CD14-positive monocyte (primary cell): ENCODE data around the gene SDC4. TPM values are rescaled to one million over a fixed set of nuclear protein-coding genes. Genes with fewer than 3 reads are reported as not detected.

Source experiments
- DNase-seq, 3 donors: peaks; one replicate each; pipeline ENCODE4 v3.0.0-alpha.2; 2011 to 2022
- H2AFZ ChIP-seq: 2 replicates; pipeline ENCODE4 v1.6.0; 2012; ENCODE audit warnings: mild to moderate bottlenecking, low read depth, low read length, inconsistent platforms; ENCODE audit not compliant: insufficient read depth, poor library complexity, severe bottlenecking
- H3K27ac ChIP-seq, 2 donors: 1 replicate in 1 of 2; 2 replicates in 1 of 2; pipeline ENCODE4 v1.5.1; 2012 to 2013; ENCODE audit warnings: low read length in 2 of 2, control low read depth in 1 of 2, inconsistent platforms in 1 of 2, low read depth in 1 of 2, mild to moderate bottlenecking in 1 of 2
- H3K27me3 ChIP-seq, 2 donors: one replicate each; pipeline versions ENCODE4 v1.6.0 to v1.6.1; 2011 to 2013; ENCODE audit warnings: low read length in 2 of 2; ENCODE audit not compliant: control insufficient read depth in 2 of 2, insufficient read depth in 2 of 2
- H3K36me3 ChIP-seq, 2 donors: replicated peaks in 1 of 2; 1 replicate in 1 of 2; 2 replicates in 1 of 2; pipeline versions ENCODE4 v1.5.1 to v1.6.1; 2012 to 2013; ENCODE audit warnings: low read length in 2 of 2, control low read depth in 1 of 2, inconsistent platforms in 1 of 2, mild to moderate bottlenecking in 1 of 2; ENCODE audit not compliant: insufficient read depth in 2 of 2, control insufficient read depth in 1 of 2
- H3K4me1 ChIP-seq, 2 donors: 1 replicate in 1 of 2; 2 replicates in 1 of 2; pipeline versions ENCODE4 v1.5.1 to v1.6.1; 2012 to 2013; ENCODE audit warnings: low read length in 2 of 2, control low read depth in 1 of 2, inconsistent platforms in 1 of 2, mild to moderate bottlenecking in 1 of 2, moderate library complexity in 1 of 2; ENCODE audit not compliant: insufficient read depth in 2 of 2, control insufficient read depth in 1 of 2
- H3K4me2 ChIP-seq: replicated peaks from 2 replicates; pipeline ENCODE3; 2012; ENCODE audit warnings: low read length, moderate library complexity, mild to moderate bottlenecking; ENCODE audit not compliant: poor library complexity, severe bottlenecking; ENCODE audit errors: extremely low read depth
- H3K4me3 ChIP-seq, 3 experiments: fragments of 200-600 bp in 1 of 3; sonication (generic) in 1 of 3; replicated peaks in 1 of 3; 1 replicate in 2 of 3; 2 replicates in 1 of 3; pipeline ENCODE4 v1.5.1; 2011 to 2013; ENCODE audit warnings: low read length in 3 of 3, mild to moderate bottlenecking in 3 of 3, control low read depth in 2 of 3, low read depth in 2 of 3, inconsistent platforms in 1 of 3, moderate library complexity in 1 of 3
- H3K79me2 ChIP-seq: 2 replicates; pipeline ENCODE4 v1.6.0; 2012; ENCODE audit warnings: mild to moderate bottlenecking, control low read depth, inconsistent platforms, low read length, moderate library complexity; ENCODE audit not compliant: insufficient read depth
- H3K9ac ChIP-seq: 2 replicates; pipeline ENCODE4 v1.6.0; 2017; ENCODE audit warnings: low read length, mild to moderate bottlenecking; ENCODE audit not compliant: insufficient read depth, poor library complexity, severe bottlenecking
- H3K9me3 ChIP-seq, 2 donors: replicated peaks in 1 of 2; 1 replicate in 1 of 2; 2 replicates in 1 of 2; pipeline versions ENCODE4 v1.5.1 to v1.6.1; 2012 to 2013; ENCODE audit warnings: low read length in 2 of 2, control low read depth in 1 of 2; ENCODE audit not compliant: control insufficient read depth in 1 of 2, insufficient read depth in 1 of 2
- H4K20me1 ChIP-seq: 2 replicates; pipeline ENCODE4 v1.6.0; 2012; ENCODE audit warnings: mild to moderate bottlenecking, low read length, control low read depth, moderate library complexity; ENCODE audit not compliant: insufficient read depth
- H3K27ac Mint-ChIP-seq, 7 donors: one replicate each; pipeline ENCODE4 v1.8.0; 2020; ENCODE audit warnings: mild to moderate bottlenecking in 7 of 7, mixed read lengths in 7 of 7, moderate library complexity in 6 of 7, inconsistent platforms in 2 of 7
- H3K27me3 Mint-ChIP-seq, 3 donors: one replicate each; pipeline ENCODE4 v1.8.0; 2021 to 2022; ENCODE audit warnings: low read depth in 3 of 3, mild to moderate bottlenecking in 3 of 3, mixed read lengths in 3 of 3, moderate library complexity in 3 of 3, inconsistent platforms in 1 of 3
- H3K36me3 Mint-ChIP-seq, 2 donors: one replicate each; pipeline ENCODE4 v1.8.0; 2020; ENCODE audit warnings: mixed read lengths in 2 of 2, inconsistent platforms in 1 of 2, mild to moderate bottlenecking in 1 of 2
- H3K4me1 Mint-ChIP-seq: one replicate; pipeline ENCODE4 v1.8.0; 2020; ENCODE audit warnings: mild to moderate bottlenecking, mixed read lengths
- H3K4me3 Mint-ChIP-seq, 2 donors: one replicate each; pipeline ENCODE4 v1.8.0; 2020; ENCODE audit warnings: mild to moderate bottlenecking in 2 of 2, mixed read lengths in 2 of 2, moderate library complexity in 1 of 2
- H3K9me3 Mint-ChIP-seq, 7 donors: one replicate each; pipeline ENCODE4 v1.8.0; 2020 to 2022; ENCODE audit warnings: mixed read lengths in 7 of 7, mild to moderate bottlenecking in 6 of 7, moderate library complexity in 6 of 7, inconsistent platforms in 2 of 7
- WGBS: methylation state at CpG from one replicate; pipeline ENCODE4 v1.1.5; 2013; ENCODE audit warnings: missing lambda C conversion rate; ENCODE audit not compliant: insufficient coverage; 5-methylcytosine and 5-hydroxymethylcytosine counted together
- intact Hi-C, 2 donors: fragments of 100-400 bp; cut with micrococcal nuclease; formaldehyde crosslinking; loops; one replicate each; pipeline versions ENCODE4 v1.15.0 to v1.15.1; 2023
- polyA plus RNA-seq, 3 donors: library from polyadenylated mRNA; depleted of rRNA in 1 of 3; unstranded in 2 of 3; stranded (reverse) in 1 of 3; fragments of 300-500 nt in 2 of 3; fragments of >200 nt in 1 of 3; fragmentation: Illumina TruSeq in 2 of 3; gene quantifications; 1 replicate in 2 of 3; 2 replicates in 1 of 3; pipeline ENCODE4 v1.2.3, GENCODE V29; 2012 to 2021
- TF ChIP-seq, protein P1 (sequence below): fragments of 200-600 bp; IDR thresholded peaks from one replicate; pipeline ENCODE4 v1.8.0; 2022; ENCODE audit warnings: antibody characterized with exemption, mild to moderate bottlenecking

SDC4 gene
- polyA plus RNA-seq, 3 donors: 1.6 to 5.1 (median 1.9) TPM

DNA sequence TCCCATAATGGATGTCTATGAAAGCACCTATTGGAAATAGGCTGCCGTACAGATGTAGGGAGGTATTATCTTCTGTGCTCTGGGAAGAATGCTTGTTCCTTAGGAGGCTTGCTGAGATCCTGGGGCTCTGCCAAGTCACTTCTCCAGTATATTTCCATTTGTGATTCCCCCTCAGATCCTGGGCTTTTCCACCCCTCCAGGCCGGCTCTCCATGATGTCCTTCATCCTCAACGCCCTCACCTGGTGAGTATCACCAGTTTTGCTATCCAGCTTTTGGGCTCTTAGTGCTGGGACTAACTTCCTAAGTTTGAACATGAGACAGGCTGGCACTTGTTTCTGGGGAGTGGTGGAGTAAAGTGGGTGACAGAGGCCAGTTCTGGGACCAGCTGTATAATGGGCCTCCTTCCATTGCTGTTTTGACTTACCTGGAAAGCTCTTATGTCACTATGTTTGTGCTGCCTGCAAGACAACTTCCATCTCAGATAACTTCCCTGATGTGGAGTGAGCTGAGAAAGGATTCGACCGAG lies 17.3 kb upstream of the SDC4 start:
- TF ChIP-seq, protein P1, sequence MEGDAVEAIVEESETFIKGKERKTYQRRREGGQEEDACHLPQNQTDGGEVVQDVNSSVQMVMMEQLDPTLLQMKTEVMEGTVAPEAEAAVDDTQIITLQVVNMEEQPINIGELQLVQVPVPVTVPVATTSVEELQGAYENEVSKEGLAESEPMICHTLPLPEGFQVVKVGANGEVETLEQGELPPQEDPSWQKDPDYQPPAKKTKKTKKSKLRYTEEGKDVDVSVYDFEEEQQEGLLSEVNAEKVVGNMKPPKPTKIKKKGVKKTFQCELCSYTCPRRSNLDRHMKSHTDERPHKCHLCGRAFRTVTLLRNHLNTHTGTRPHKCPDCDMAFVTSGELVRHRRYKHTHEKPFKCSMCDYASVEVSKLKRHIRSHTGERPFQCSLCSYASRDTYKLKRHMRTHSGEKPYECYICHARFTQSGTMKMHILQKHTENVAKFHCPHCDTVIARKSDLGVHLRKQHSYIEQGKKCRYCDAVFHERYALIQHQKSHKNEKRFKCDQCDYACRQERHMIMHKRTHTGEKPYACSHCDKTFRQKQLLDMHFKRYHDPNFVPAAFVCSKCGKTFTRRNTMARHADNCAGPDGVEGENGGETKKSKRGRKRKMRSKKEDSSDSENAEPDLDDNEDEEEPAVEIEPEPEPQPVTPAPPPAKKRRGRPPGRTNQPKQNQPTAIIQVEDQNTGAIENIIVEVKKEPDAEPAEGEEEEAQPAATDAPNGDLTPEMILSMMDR: no peak
- no peak for DNase-seq
- WGBS: 100% methylated on average over 1 of the region's 5 CpGs

DNA sequence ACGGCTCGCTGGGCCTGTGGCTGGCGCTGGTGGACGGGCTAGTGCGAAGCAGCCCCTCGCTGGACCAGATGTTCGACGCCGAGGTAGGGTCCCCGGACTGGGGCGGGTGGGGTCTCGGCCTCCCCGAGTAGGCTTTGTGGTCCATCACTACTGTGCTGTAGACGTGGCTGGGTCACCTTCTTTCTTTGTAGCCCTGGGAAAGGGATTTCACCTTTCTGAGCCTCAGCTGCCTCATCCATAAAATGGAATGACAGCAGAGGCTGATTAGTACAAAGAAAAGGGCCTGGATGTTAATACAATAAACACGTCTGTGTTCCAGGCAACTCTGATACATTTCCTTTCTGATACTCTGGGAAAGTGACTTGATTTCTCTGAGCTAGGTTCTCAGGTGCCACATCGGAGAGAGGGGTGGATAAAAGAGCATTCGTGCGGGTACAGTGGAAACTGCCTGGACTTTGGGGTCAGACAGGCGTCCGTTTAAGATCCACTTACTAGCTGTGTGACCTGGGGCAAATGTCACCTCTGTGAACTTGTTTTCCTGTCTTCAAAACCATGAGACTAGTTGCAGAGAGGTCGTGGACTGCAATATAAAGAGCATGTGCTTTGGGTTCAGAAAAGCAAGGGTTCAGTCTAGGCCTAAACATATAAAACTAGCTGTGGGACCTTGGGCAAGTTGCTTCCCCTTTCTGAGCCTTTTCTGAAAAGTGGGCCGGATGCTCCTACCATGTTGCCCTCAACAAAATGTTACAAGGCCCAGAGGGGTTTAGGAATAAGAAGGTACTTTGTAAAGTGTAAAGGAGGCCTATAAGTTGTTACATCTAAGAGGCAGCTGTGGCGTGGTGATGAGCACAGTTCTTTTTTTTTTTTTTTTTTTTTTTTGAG lies 15.6 kb upstream of the SDC4 start:
- peak overlapping the region; percentile 77 for H3K9ac ChIP-seq
- Mint-ChIP-seq H3K27ac (peak overlapping the region; percentile 99 to 100 (median 100)), H3K4me3 (peak overlapping the region; percentile 95 to 99), H3K4me1 (peaks cover 62% of the 10 kb centered on the region), H3K27me3 (peaks cover 0 to 2% (median 0%) of the 10 kb centered on the region in 3 donors), H3K9me3 (peaks cover 0 to 3% (median 0%) of the 10 kb centered on the region in 7 donors), H3K36me3 (peaks cover 32 to 33% of the 10 kb centered on the region in 2 donors)
- H3K36me3 ChIP-seq: peaks cover 23 to 30% of the 10 kb centered on the region in 2 donors
- intact Hi-C loops: loop anchor here in 1 of 2 donors (5.0 kb wide), 1 partner anchor 42 kb away; no protein-coding TSS in a partner anchor
- H3K79me2 ChIP-seq: peaks cover 20% of the 10 kb centered on the region
- WGBS: 24% methylated on average over 15 of the region's 23 CpGs
- H2AFZ ChIP-seq: peak overlapping the region; percentile 70
- no peaks in the 10 kb centered on the region for H3K27me3 ChIP-seq
- TF ChIP-seq, protein P1: no peak
- no peaks in the 10 kb centered on the region for H3K9me3 ChIP-seq
- peak overlapping the region; percentile 66 to 91 (median 77) for H3K4me3 ChIP-seq
- H3K4me1 ChIP-seq: peaks cover 54 to 69% of the 10 kb centered on the region in 2 donors
- peak overlapping the region; percentile 89 to 98 for H3K27ac ChIP-seq
- DNase-seq: no peak
- peak overlapping the region; percentile 98 for H3K4me2 ChIP-seq
- H4K20me1 ChIP-seq: peaks cover 49% of the 10 kb centered on the region

More for the DNA sequence above, 17.3 kb upstream of the SDC4 start:
- no peak overlapping the region for H3K27ac ChIP-seq
- peaks cover 20% of the 10 kb centered on the region for H3K79me2 ChIP-seq
- H2AFZ ChIP-seq: no peak overlapping the region
- H3K4me3 ChIP-seq: no peak overlapping the region
- no peaks in the 10 kb centered on the region for H3K9me3 ChIP-seq
- H4K20me1 ChIP-seq: peaks cover 49% of the 10 kb centered on the region
- no peak overlapping the region for H3K4me3 Mint-ChIP-seq
- H3K36me3 Mint-ChIP-seq: peaks cover 34 to 36% of the 10 kb centered on the region in 2 donors
- no peaks in the 10 kb centered on the region for H3K27me3 Mint-ChIP-seq
- H3K4me2 ChIP-seq: no peak overlapping the region
- intact Hi-C loops: loop anchor here in 1 of 2 donors (5.0 kb wide), 1 partner anchor 52 kb away; the partner anchor contains the start of gene PIGT
- no peak overlapping the region for H3K9ac ChIP-seq
- peaks cover 23 to 30% of the 10 kb centered on the region in 2 donors for H3K36me3 ChIP-seq
- H3K27me3 ChIP-seq: no peaks in the 10 kb centered on the region
- peaks cover 0 to 3% (median 0%) of the 10 kb centered on the region in 7 donors for H3K9me3 Mint-ChIP-seq
- peaks cover 60% of the 10 kb centered on the region for H3K4me1 Mint-ChIP-seq
- H3K4me1 ChIP-seq: peaks cover 52 to 61% of the 10 kb centered on the region in 2 donors
- peak overlapping the region in 2 of 7 donors; percentile 42 to 51 for H3K27ac Mint-ChIP-seq
